CD4-positive, alpha-beta T cell (primary cell): ENCODE measurements around the gene WDR27. TPM values are rescaled to one million over a fixed set of nuclear protein-coding genes. Genes with fewer than 3 reads are reported as not detected.

ENCODE experiments used
- ATAC-seq: fragments of 200-7000 bp; cut with Tn5 transposase; one replicate; pipeline ENCODE4 v1.10.0; 2022; ENCODE audit warnings: mild to moderate bottlenecking; ENCODE audit not compliant: poor library complexity
- CTCF ChIA-PET: fragments of 350-600 bp; sonication (Branson Sonifier 250); formaldehyde crosslinking; loops from one replicate; lab custom pipeline; 2021; ENCODE audit warnings: antibody characterized with exemption, inconsistent platforms; lab: Charles Lee
- POLR2A ChIA-PET: fragments of 350-600 bp; sonication (Branson Sonifier 250); formaldehyde crosslinking; loops from one replicate; lab custom pipeline; 2021; ENCODE audit warnings: antibody characterized with exemption, inconsistent platforms; lab: Charles Lee
- DNase-seq, 14 experiments: peaks; one replicate each; pipeline ENCODE4 v3.0.0-alpha.2; 2013 to 2020; ENCODE audit warnings: mixed read lengths in 2 of 14
- H3K27ac ChIP-seq, 2 donors: one replicate each; pipeline versions ENCODE4 v1.5.1 to v1.7.0; 2013; ENCODE audit warnings: low read length in 2 of 2, low read depth in 1 of 2, mild to moderate bottlenecking in 1 of 2
- H3K27me3 ChIP-seq, 2 experiments: 1 replicate in 1 of 2; 2 replicates in 1 of 2; pipeline versions ENCODE4 v1.6.1 to v1.7.0; 2013; ENCODE audit warnings: low read length in 2 of 2, control low read depth in 1 of 2, mild to moderate bottlenecking in 1 of 2, moderate library complexity in 1 of 2; ENCODE audit not compliant: insufficient read depth in 2 of 2, control insufficient read depth in 1 of 2
- H3K36me3 ChIP-seq: one replicate; pipeline ENCODE4 v1.6.1; 2013; ENCODE audit warnings: low read length, control low read depth; ENCODE audit not compliant: insufficient read depth
- H3K4me1 ChIP-seq: one replicate; pipeline ENCODE4 v1.6.1; 2013; ENCODE audit warnings: low read length, control low read depth; ENCODE audit not compliant: insufficient read depth
- H3K4me3 ChIP-seq: one replicate; pipeline ENCODE4 v1.5.1; 2013; ENCODE audit warnings: mild to moderate bottlenecking, low read length, moderate library complexity
- H3K9me3 ChIP-seq, 2 experiments: 1 replicate in 1 of 2; 2 replicates in 1 of 2; pipeline versions ENCODE4 v1.6.1 to v1.7.0; 2013; ENCODE audit warnings: low read length in 2 of 2, mild to moderate bottlenecking in 2 of 2, control low read depth in 1 of 2, moderate library complexity in 1 of 2; ENCODE audit not compliant: control insufficient read depth in 1 of 2, insufficient read depth in 1 of 2
- H3K27ac Mint-ChIP-seq: one replicate; pipeline ENCODE4 v1.8.0; 2020; ENCODE audit warnings: mixed read lengths
- H3K27me3 Mint-ChIP-seq: one replicate; pipeline ENCODE4 v1.8.0; 2021; ENCODE audit warnings: mixed read lengths
- H3K36me3 Mint-ChIP-seq: one replicate; pipeline ENCODE4 v1.8.0; 2021; ENCODE audit warnings: low read depth, mixed read lengths
- H3K4me1 Mint-ChIP-seq: one replicate; pipeline ENCODE4 v1.8.0; 2021; ENCODE audit warnings: low read depth, mixed read lengths
- H3K4me3 Mint-ChIP-seq: one replicate; pipeline ENCODE4 v1.8.0; 2020; ENCODE audit warnings: mild to moderate bottlenecking, mixed read lengths
- H3K9me3 Mint-ChIP-seq: one replicate; pipeline ENCODE4 v1.8.0; 2020; ENCODE audit warnings: mixed read lengths
- intact Hi-C, 2 experiments: fragments of 100-400 bp; cut with DNase I in 1 of 2; cut with micrococcal nuclease in 1 of 2; formaldehyde crosslinking; loops; one replicate each; pipeline versions ENCODE4 v1.15.1 to v1.9.0; 2023 to 2025; cut with DNase I, micrococcal nuclease
- total RNA-seq, 174 experiments: library from RNA in 2 of 174; stranded (reverse) in 2 of 174; gene quantifications; one replicate each; pipeline ENCODE4 v1.2.3 and lab custom pipeline; 2021 to 2026
- TF ChIP-seq, protein P1 (sequence below): fragments of 200-600 bp; IDR thresholded peaks from one replicate; pipeline ENCODE4 v1.8.0; 2022; ENCODE audit warnings: antibody characterized with exemption, mild to moderate bottlenecking

The WDR27 gene
- total RNA-seq, 2 experiments from 2014 or later = 22.0 to 23.5 TPM

DNA sequence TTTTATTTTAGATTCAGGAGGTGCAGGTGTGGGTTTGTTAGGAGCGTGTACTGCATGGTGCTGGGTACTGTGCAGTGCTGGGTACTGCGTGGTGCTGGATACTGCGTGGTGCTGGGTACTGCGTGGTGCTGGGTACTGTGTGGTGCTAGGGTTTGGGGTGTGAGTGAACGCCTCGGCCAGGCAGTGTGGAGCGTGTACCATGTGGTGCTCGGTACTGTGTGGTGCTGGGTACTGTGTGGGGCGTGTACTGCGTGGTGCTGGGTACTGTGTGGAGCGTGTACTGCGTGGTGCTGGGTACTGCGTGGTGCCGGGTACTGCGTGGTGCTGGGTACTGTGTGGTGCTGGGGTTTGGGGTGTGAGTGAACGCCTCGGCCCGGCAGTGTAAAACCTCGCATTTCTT lies 62.9 kb downstream of the WDR27 start:
- Histone ChIP-seq H3K4me1 (no peaks in the 10 kb centered on the region), H3K27ac (no peak overlapping the region), H3K36me3 (peaks cover 8% of the 10 kb centered on the region), H3K27me3 (no peaks in the 10 kb centered on the region), H3K9me3 (no peaks in the 10 kb centered on the region), H3K4me3 (no peak overlapping the region)
- Mint-ChIP-seq H3K36me3 (peaks cover 34% of the 10 kb centered on the region), H3K27ac (no peak overlapping the region), H3K4me1 (no peaks in the 10 kb centered on the region), H3K4me3 (no peak overlapping the region), H3K27me3 (no peaks in the 10 kb centered on the region), H3K9me3 (no peaks in the 10 kb centered on the region)
- intact Hi-C loops = loop anchor here in 1 of 2 experiments (1.0 kb wide), 1 partner anchor 26 kb away; no protein-coding TSS in a partner anchor
- CTCF ChIA-PET = no interaction called here
- TF ChIP-seq, protein P1, sequence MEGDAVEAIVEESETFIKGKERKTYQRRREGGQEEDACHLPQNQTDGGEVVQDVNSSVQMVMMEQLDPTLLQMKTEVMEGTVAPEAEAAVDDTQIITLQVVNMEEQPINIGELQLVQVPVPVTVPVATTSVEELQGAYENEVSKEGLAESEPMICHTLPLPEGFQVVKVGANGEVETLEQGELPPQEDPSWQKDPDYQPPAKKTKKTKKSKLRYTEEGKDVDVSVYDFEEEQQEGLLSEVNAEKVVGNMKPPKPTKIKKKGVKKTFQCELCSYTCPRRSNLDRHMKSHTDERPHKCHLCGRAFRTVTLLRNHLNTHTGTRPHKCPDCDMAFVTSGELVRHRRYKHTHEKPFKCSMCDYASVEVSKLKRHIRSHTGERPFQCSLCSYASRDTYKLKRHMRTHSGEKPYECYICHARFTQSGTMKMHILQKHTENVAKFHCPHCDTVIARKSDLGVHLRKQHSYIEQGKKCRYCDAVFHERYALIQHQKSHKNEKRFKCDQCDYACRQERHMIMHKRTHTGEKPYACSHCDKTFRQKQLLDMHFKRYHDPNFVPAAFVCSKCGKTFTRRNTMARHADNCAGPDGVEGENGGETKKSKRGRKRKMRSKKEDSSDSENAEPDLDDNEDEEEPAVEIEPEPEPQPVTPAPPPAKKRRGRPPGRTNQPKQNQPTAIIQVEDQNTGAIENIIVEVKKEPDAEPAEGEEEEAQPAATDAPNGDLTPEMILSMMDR = no peak
- DNase-seq = no peak
- ATAC-seq = no peak
- POLR2A ChIA-PET = no interaction called here

DNA sequence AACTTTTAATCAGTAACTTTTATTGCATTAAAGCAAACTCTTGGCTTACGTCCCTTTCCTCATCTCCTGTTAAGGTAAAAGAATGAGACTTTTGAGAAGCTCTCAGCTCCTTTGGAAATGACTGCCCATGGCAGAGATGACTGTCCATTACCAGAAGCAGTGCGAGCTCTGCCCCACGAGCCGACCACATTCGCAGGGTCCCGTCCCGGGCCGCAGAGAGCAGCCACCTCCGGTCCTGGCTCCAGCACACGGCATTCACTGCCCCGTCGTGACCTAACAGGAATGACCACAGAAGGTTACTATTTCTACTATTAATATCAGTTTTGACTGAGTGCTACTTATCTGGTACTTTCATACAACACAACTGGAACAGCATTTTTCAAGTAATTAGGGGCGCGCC lies 63.4 kb downstream of the WDR27 start:
- Histone ChIP-seq H3K9me3 (no peaks in the 10 kb centered on the region), H3K4me1 (no peaks in the 10 kb centered on the region), H3K36me3 (peaks cover 9% of the 10 kb centered on the region), H3K4me3 (no peak overlapping the region), H3K27me3 (no peaks in the 10 kb centered on the region), H3K27ac (no peak overlapping the region)
- intact Hi-C loops = loop anchor here in 1 of 2 experiments (1.0 kb wide), 1 partner anchor 27 kb away; no protein-coding TSS in a partner anchor
- Mint-ChIP-seq H3K4me3 (no peak overlapping the region), H3K4me1 (no peaks in the 10 kb centered on the region), H3K9me3 (no peaks in the 10 kb centered on the region), H3K27me3 (no peaks in the 10 kb centered on the region), H3K27ac (no peak overlapping the region), H3K36me3 (peaks cover 39% of the 10 kb centered on the region)
- ChIA-PET CTCF (no interaction called here), POLR2A (no interaction called here)
- DNase-seq = no peak
- TF ChIP-seq, protein P1 = no peak
- ATAC-seq = no peak

DNA sequence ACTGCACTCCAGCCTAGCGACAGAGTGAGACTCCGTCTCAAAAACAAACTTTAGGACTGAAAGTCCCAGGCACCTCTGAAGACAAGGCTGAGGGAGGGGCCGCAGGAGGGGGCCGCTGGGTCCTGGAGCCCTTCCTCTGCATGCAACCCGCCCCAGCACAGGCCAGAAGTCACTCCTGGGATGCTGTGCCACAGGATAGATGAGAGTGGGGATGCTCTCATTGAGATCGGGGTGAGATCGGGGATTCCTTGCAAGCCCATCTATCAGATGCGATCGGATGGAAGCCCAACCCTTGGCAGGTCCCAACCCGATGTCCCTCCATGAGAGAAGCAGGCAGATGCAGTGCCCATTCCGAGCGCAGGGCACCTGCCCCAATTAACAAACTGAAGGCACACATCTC lies 66.5 kb downstream of the WDR27 start:
- DNase-seq = no peak
- H3K9me3 Mint-ChIP-seq = no peaks in the 10 kb centered on the region
- intact Hi-C loops = no loop called here

More for the DNA sequence above, 66.5 kb downstream of the WDR27 start:
- Mint-ChIP-seq H3K27ac (no peak overlapping the region), H3K4me1 (no peaks in the 10 kb centered on the region), H3K4me3 (no peak overlapping the region), H3K27me3 (no peaks in the 10 kb centered on the region), H3K36me3 (peaks cover 52% of the 10 kb centered on the region)
- ChIA-PET POLR2A (no interaction called here), CTCF (no interaction called here)
- H3K27ac ChIP-seq = no peak overlapping the region
- TF ChIP-seq, protein P1 = no peak
- H3K4me3 ChIP-seq = no peak overlapping the region
- no peaks in the 10 kb centered on the region for H3K27me3 ChIP-seq
- no peaks in the 10 kb centered on the region for H3K9me3 ChIP-seq
- H3K4me1 ChIP-seq = no peaks in the 10 kb centered on the region
- peaks cover 9% of the 10 kb centered on the region for H3K36me3 ChIP-seq
- ATAC-seq = no peak
